ENCODE results near the gene DNAH17.

Gene DNAH17

GRCh38 chr17:78572239-78573205 is 4.7 kb downstream of the DNAH17 start:
- no peak for DNase-seq

- no peak for DNase-seq
Observed at GRCh38 chr17:78571329-78571728, 5.9 kb downstream of the DNAH17 start.

- DNase-seq, result no peak
Observed at GRCh38 chr17:78568494-78569115, 8.6 kb downstream of the DNAH17 start.

GRCh38 chr17:78567991-78568390 is 9.2 kb downstream of the DNAH17 start:
- DNase-seq, result no peak

DNA sequence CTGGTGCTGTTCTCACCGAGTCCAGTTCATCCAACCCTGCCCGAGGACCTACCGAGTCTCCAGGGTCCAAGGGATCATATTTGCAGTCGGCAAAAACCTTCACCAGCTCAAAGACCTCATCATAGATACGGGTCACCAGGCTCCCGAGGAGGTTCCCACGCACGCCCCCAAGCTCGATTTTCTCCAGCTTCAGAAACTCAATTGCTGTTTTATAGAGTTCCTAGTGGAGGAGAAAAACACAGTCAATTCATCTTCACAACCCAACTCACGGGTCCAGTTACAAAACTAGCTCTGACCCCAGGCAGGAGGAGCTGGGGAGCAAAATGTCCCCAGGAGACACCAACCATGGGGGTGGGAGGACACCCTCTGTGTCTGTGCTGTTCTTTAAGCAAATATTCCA is 10.2 kb downstream of the DNAH17 start:
- no peak for DNase-seq

DNA sequence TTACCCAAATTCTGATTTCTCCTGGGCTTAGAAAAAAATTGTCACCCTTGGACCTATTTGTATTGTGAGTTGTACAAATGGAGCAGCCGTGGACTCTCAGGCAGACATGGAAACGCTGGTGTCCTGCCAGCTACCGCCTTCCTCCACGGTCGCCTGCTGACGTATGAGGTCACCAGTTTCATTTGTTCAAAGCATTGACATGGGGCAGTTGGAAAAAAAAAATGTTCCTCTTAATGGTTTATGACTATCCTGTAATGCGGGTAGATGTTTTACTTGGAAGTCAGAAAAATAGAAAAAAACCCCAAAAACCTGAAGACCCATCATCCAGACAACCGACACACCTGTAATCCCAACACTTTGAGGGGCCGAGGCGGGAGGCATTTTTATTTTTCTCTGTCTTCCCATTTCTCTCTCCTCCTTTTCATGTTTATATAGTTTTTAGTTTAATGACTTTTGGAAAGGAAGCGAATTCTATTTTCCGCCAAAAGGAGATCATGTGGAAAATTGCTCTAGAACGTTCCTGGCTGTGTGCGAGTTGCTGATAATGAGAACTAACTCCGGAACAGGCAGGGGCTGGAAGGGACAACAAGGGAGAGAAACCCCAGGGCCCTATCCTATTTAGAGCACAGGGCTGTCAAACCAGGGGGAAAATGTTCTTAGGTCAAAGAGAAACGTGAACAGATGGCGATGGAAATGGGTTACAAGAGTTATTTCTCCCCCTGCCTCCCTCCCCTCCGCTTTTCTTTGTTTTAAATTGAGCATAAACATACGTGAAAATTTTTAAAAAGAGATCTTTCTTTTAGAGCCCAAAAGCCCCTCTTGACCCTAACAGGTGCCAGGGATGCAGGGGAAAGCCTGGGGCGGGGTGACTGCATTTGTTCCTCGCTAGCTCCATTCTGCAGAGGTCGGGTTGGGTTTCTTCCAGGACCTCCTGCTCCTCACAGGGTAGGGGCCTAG is 13.7 kb downstream of the DNAH17 start:
- no peak for DNase-seq

DNA sequence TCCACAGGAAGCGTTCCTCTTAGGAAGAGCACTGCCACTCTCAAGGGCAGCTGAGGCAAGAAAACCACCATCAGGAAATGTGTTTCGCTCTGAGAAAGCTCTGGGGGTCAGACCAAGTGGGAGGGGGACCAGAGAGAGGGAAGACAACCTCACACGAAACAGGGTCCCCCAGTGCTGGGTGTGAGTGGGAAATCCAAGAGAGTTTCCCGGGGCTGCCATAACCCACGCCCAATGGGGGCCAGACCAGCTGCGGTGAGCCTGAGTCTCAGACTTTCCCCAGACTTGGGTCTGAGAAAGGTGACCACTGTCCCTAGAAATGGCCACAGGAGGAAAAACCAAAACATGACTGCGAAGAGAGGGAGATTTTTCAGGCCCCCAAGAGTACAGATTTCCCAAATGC is 14.5 kb downstream of the DNAH17 start:
- no peak for DNase-seq

- no peak for DNase-seq
Observed at GRCh38 chr17:78561166-78561565, 16.0 kb downstream of the DNAH17 start.

GRCh38 chr17:78560731-78561130 is 16.5 kb downstream of the DNAH17 start:
- no peak for DNase-seq

DNA sequence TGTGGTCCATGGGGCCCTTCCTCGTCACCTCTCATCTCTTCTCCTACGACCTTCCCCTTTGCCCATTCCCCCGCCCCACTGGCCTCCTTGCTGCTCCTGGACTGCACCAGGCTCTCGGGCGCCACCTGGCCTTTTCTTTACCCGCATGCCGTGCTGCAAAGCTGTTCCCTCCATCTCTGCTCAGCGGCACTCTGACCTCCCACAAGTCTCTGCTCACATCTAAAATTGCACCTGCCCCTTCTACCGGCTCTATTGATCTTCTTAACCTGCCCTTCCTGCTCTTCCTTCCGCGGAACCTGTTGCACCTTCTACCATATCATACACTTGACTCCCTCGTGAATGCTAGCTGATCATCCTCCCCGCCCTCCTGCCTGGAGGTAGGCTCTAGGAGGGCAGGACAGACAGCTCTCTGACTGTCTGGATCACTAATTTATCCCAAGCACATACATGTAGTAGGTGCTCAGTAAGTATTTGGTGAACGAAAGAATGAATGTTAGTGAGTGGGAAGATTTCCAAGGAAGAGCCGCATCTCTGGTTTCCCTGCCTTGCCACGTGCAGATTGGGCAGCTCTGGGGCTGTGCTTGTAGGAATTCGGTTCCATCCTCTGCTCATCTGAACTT is 17.3 kb downstream of the DNAH17 start:
- no peak for DNase-seq

DNA sequence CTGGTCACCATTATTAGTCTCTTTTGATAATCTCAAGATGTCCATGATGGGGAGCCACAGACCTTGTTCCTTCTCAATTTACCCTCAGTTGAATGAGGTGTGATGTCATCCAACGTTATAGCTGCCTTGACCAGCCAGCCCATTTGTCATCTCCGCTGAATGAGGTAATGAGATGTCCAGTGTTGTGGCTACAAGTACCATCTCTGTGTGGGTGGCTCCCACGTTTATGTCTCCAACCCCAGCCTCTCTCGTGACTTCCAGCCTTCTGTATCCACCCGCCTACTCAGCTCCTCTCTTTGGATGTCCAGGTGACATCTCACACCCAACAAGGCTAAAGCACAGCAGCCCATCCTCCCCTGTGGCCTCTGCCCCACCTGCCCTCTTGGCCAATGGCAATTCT is 18.2 kb downstream of the DNAH17 start:
- DNase-seq, result no peak

DNA sequence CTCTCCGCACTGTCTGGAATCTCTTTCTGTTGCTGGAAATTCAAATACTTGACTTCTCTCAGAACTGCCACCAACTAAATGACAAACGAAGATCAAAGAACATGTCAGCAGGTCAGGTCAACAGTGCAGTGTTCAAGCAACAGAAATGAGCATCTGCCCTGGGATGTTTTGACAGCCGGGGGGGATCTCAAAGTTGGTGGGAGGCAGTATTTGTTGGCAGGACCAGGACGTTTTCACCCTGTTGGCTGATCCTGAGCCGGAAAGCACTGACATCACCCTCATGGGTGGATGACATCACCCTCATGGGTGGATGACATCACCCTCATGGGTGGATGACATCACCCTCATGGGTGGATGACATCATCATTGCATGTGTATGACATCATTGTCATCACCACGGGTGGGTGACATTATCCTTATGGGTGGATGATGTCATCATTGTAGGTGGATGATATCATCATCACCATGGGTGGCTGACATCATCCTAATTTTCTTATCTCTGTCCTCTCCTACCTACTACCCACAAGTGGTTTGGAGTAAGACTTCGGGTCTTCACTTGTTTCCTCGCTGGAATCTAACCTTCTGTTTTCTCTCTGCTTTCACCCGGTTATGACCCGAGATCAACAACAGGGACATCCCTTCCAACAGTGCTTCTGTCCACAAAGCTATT is 18.9 kb downstream of the DNAH17 start:
- DNase-seq, result no peak

- DNase-seq, result no peak
Observed at GRCh38 chr17:78557598-78558039, 19.6 kb downstream of the DNAH17 start.

GRCh38 chr17:78556812-78557211 is 20.4 kb downstream of the DNAH17 start:
- DNase-seq, result no peak

DNA sequence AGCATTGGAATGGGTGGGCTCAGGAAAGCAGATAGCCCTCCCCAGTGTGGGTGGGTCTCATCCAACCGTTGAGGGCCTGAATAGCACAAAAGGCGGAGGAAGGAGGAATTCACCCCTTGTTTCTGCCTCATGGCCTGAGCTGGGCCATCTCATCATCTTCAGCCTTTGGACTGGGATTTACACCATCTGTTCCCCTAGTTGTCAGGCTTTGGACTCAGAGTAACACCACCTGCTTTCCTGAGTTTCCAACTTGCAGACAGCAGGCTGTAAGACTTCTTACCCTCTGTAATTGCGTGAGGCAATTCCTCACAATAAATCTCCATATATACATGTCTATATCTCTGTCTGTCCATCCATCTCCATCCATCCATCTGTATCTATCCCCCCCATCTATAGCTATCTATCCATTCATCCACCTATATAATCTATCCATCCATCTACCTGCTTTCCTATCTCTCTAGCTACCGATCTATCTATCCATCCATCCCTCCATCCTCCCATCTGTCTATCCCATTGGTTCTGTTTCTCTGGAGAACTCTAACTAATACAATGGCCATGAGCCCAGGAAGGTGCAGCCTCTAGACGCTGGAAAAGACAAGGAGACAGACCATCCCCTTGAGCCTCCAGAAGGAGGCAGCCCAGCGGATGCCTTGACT is 21.3 kb downstream of the DNAH17 start:
- DNase-seq, result no peak

GRCh38 chr17:78550464-78550863 is 26.7 kb downstream of the DNAH17 start:
- no peak for DNase-seq

- DNase-seq, result no peak
Observed at GRCh38 chr17:78548725-78549124, 28.5 kb downstream of the DNAH17 start.

GRCh38 chr17:78547035-78547434 is 30.2 kb downstream of the DNAH17 start:
- no peak for DNase-seq

- DNase-seq, result no peak
Observed at GRCh38 chr17:78546476-78546875, 30.7 kb downstream of the DNAH17 start.

- no peak for DNase-seq
Observed at GRCh38 chr17:78544881-78545755, 32.1 kb downstream of the DNAH17 start.

Data from NCI-H1930 (cell line).